HAP-1 (cell line): ENCODE data around the gene USH1C.

Source experiments
- DNase-seq, 2 experiments: peaks; one replicate each; pipeline ENCODE4 v3.0.0-alpha.2; 2016 to 2020; ENCODE audit warnings: low spot score in 2 of 2
- H3K27me3 ChIP-seq: fragments of 250-450 bp; sonication (Bioruptor Pico); 2 replicates; pipeline ENCODE4 v1.5.1; 2020; ENCODE audit warnings: low read depth, mild to moderate bottlenecking, moderate library complexity
- H3K36me3 ChIP-seq: fragments of 250-450 bp; sonication (Bioruptor Pico); replicated peaks from 2 replicates; pipeline ENCODE4 v1.5.1; 2020; ENCODE audit warnings: mild to moderate bottlenecking
- H3K4me1 ChIP-seq: fragments of 250-450 bp; sonication (Bioruptor Pico); 2 replicates; pipeline ENCODE4 v1.5.1; 2020; ENCODE audit warnings: mild to moderate bottlenecking
- H3K4me3 ChIP-seq: fragments of 250-450 bp; sonication (Bioruptor Pico); 2 replicates; pipeline ENCODE4 v1.5.1; 2020; ENCODE audit warnings: mild to moderate bottlenecking, moderate library complexity
- H3K9me3 ChIP-seq: fragments of 250-450 bp; sonication (Bioruptor Pico); 2 replicates; pipeline ENCODE4 v1.5.1; 2020; ENCODE audit warnings: mild to moderate bottlenecking, moderate library complexity
- in situ Hi-C: fragments of 300-500 bp; cut with MboI; formaldehyde crosslinking; loops from 3 replicates; pipeline ENCODE4 v1.14.3; 2020; ENCODE audit warnings: low sequenced_read_pairs, inconsistent platforms, mixed read lengths

The USH1C gene

GRCh38 chr11:17507773-17508172, 36.4 kb downstream of the USH1C start:
- in situ Hi-C loops = loop anchor here (5.0 kb wide), 1 partner anchor 280 kb away; no protein-coding TSS in a partner anchor
- no peak for DNase-seq
- Histone ChIP-seq H3K36me3 (no peaks in the 10 kb centered on the region), H3K27me3 (peaks cover 9% of the 10 kb centered on the region; the same call in 1 of the 2 replicates), H3K4me3 (no peak overlapping the region), H3K4me1 (no peaks in the 10 kb centered on the region), H3K9me3 (no peaks in the 10 kb centered on the region)

GRCh38 chr11:17506942-17507341, 37.3 kb downstream of the USH1C start:
- Histone ChIP-seq H3K36me3 (no peaks in the 10 kb centered on the region), H3K4me1 (no peaks in the 10 kb centered on the region), H3K4me3 (no peak overlapping the region), H3K9me3 (no peaks in the 10 kb centered on the region), H3K27me3 (peaks cover 9% of the 10 kb centered on the region; the same call in 1 of the 2 replicates)
- in situ Hi-C loops = loop anchor here (5.0 kb wide), 1 partner anchor 280 kb away; no protein-coding TSS in a partner anchor
- no peak for DNase-seq

- no peak for DNase-seq
- H3K36me3 ChIP-seq = no peaks in the 10 kb centered on the region
- H3K27me3 ChIP-seq = peaks cover 9% of the 10 kb centered on the region; the same call in 1 of the 2 replicates
- no peaks in the 10 kb centered on the region for H3K9me3 ChIP-seq
- in situ Hi-C loops = loop anchor here (5.0 kb wide), 1 partner anchor 279 kb away; no protein-coding TSS in a partner anchor
- H3K4me1 ChIP-seq = no peaks in the 10 kb centered on the region
- H3K4me3 ChIP-seq = no peak overlapping the region
Measured at GRCh38 chr11:17506314-17506713, 37.9 kb downstream of the USH1C start.

- Histone ChIP-seq H3K27me3 (peaks cover 4% of the 10 kb centered on the region; the same call in 1 of the 2 replicates), H3K4me3 (no peak overlapping the region), H3K9me3 (no peaks in the 10 kb centered on the region), H3K36me3 (no peaks in the 10 kb centered on the region), H3K4me1 (no peaks in the 10 kb centered on the region)
- in situ Hi-C loops = loop anchor here (5.0 kb wide), 1 partner anchor 278 kb away; no protein-coding TSS in a partner anchor
- DNase-seq = no peak
Measured at GRCh38 chr11:17505146-17505545, 39.1 kb downstream of the USH1C start.

GRCh38 chr11:17504330-17505107, 39.7 kb downstream of the USH1C start:
- no peaks in the 10 kb centered on the region for H3K36me3 ChIP-seq
- H3K27me3 ChIP-seq = peaks cover 4% of the 10 kb centered on the region; the same call in 1 of the 2 replicates
- in situ Hi-C loops = loop anchor here (5.0 kb wide), 1 partner anchor 277 kb away; no protein-coding TSS in a partner anchor
- H3K4me3 ChIP-seq = no peak overlapping the region
- DNase-seq = peak; percentile 53 to 87
- H3K9me3 ChIP-seq = no peaks in the 10 kb centered on the region
- no peaks in the 10 kb centered on the region for H3K4me1 ChIP-seq

GRCh38 chr11:17502630-17503029, 41.6 kb downstream of the USH1C start:
- Histone ChIP-seq H3K27me3 (no peaks in the 10 kb centered on the region), H3K4me1 (no peaks in the 10 kb centered on the region), H3K4me3 (no peak overlapping the region), H3K9me3 (no peaks in the 10 kb centered on the region), H3K36me3 (no peaks in the 10 kb centered on the region)
- no peak for DNase-seq
- in situ Hi-C loops = no loop called here

- H3K9me3 ChIP-seq = no peaks in the 10 kb centered on the region
- no peak for DNase-seq
- no peaks in the 10 kb centered on the region for H3K27me3 ChIP-seq
- in situ Hi-C loops = no loop called here
- no peaks in the 10 kb centered on the region for H3K4me1 ChIP-seq
- H3K4me3 ChIP-seq = no peak overlapping the region
- H3K36me3 ChIP-seq = no peaks in the 10 kb centered on the region
Measured at GRCh38 chr11:17500673-17501072, 43.5 kb downstream of the USH1C start.

GRCh38 chr11:17498475-17498874, 45.7 kb downstream of the USH1C start:
- H3K36me3 ChIP-seq = no peaks in the 10 kb centered on the region
- no peaks in the 10 kb centered on the region for H3K4me1 ChIP-seq
- no peak for DNase-seq
- no peaks in the 10 kb centered on the region for H3K27me3 ChIP-seq
- in situ Hi-C loops = no loop called here
- H3K4me3 ChIP-seq = no peak overlapping the region
- no peaks in the 10 kb centered on the region for H3K9me3 ChIP-seq

- H3K36me3 ChIP-seq = no peaks in the 10 kb centered on the region
- DNase-seq = no peak
- H3K27me3 ChIP-seq = no peaks in the 10 kb centered on the region
- H3K9me3 ChIP-seq = no peaks in the 10 kb centered on the region
- H3K4me1 ChIP-seq = no peaks in the 10 kb centered on the region
- H3K4me3 ChIP-seq = no peak overlapping the region
- in situ Hi-C loops = no loop called here
Measured at GRCh38 chr11:17498058-17498457, 46.2 kb downstream of the USH1C start.

- in situ Hi-C loops = no loop called here
- DNase-seq = peak in 1 of 2 experiments; percentile 5
Measured at GRCh38 chr11:17496406-17496805, 47.8 kb downstream of the USH1C start.

GRCh38 chr11:17494019-17494418, 50.2 kb downstream of the USH1C start:
- in situ Hi-C loops = no loop called here
- DNase-seq = no peak
- Histone ChIP-seq H3K36me3 (no peaks in the 10 kb centered on the region), H3K4me1 (no peaks in the 10 kb centered on the region), H3K9me3 (no peaks in the 10 kb centered on the region), H3K4me3 (no peak overlapping the region), H3K27me3 (0 out of 2 replicates have a peak, but pooled peaks cover 2% of the 10 kb centered on the region)

More at GRCh38 chr11:17496406-17496805, 47.8 kb downstream of the USH1C start:
- H3K27me3 ChIP-seq = no peaks in the 10 kb centered on the region
- no peaks in the 10 kb centered on the region for H3K4me1 ChIP-seq
- no peaks in the 10 kb centered on the region for H3K9me3 ChIP-seq
- H3K4me3 ChIP-seq = no peak overlapping the region
- no peaks in the 10 kb centered on the region for H3K36me3 ChIP-seq

- Histone ChIP-seq H3K27me3 (peaks cover 2% of the 10 kb centered on the region; the same call in 1 of the 2 replicates), H3K4me3 (no peak overlapping the region), H3K4me1 (no peaks in the 10 kb centered on the region), H3K36me3 (no peaks in the 10 kb centered on the region), H3K9me3 (no peaks in the 10 kb centered on the region)
- no peak for DNase-seq
- in situ Hi-C loops = no loop called here
Measured at GRCh38 chr11:17490938-17491337, 53.3 kb downstream of the USH1C start.

GRCh38 chr11:17490232-17490631, 54.0 kb downstream of the USH1C start:
- in situ Hi-C loops = no loop called here
- no peak for DNase-seq
- Histone ChIP-seq H3K36me3 (no peaks in the 10 kb centered on the region), H3K4me3 (no peak overlapping the region), H3K4me1 (no peaks in the 10 kb centered on the region), H3K9me3 (no peaks in the 10 kb centered on the region), H3K27me3 (peaks cover 2% of the 10 kb centered on the region; the same call in 1 of the 2 replicates)

- H3K9me3 ChIP-seq = no peaks in the 10 kb centered on the region
- no peaks in the 10 kb centered on the region for H3K36me3 ChIP-seq
- H3K4me1 ChIP-seq = no peaks in the 10 kb centered on the region
- H3K27me3 ChIP-seq = peaks cover 2% of the 10 kb centered on the region; the same call in 1 of the 2 replicates
- DNase-seq = no peak
- H3K4me3 ChIP-seq = no peak overlapping the region
- in situ Hi-C loops = no loop called here
Measured at GRCh38 chr11:17489751-17490150, 54.5 kb downstream of the USH1C start.
